HL-60 (cell line): ENCODE results near the gene DDX56.

ENCODE experiments used
- DNase-seq, 2 experiments: peaks; one replicate each; pipeline ENCODE4 v3.0.0-alpha.2; 2010 to 2020; ENCODE audit warnings: low read depth in 1 of 2, low spot score in 1 of 2
- H3K27ac ChIP-seq: fragments of 250-450 bp; sonication (Bioruptor Pico); replicated peaks from 2 replicates; pipeline ENCODE4 v1.5.1; 2020; ENCODE audit warnings: mild to moderate bottlenecking, moderate library complexity
- H3K27me3 ChIP-seq: fragments of 250-450 bp; sonication (Bioruptor Pico); 2 replicates; pipeline ENCODE4 v1.5.1; 2021; ENCODE audit warnings: mild to moderate bottlenecking, moderate library complexity; ENCODE audit not compliant: insufficient read depth, poor library complexity, severe bottlenecking
- H3K4me3 ChIP-seq: replicated peaks from 2 replicates; pipeline ENCODE4 v1.5.1; 2011; ENCODE audit warnings: mild to moderate bottlenecking, control low read depth, low read length; ENCODE audit not compliant: insufficient read depth
- GABPA ChIP-seq: IDR thresholded peaks from 2 replicates; pipeline ENCODE4 v1.6.1; 2012; ENCODE audit warnings: low read depth
- POLR2AphosphoS5 ChIP-seq: IDR thresholded peaks from 2 replicates; pipeline ENCODE4 v1.6.1; 2012; ENCODE audit warnings: low read depth
- SPI1 ChIP-seq: IDR thresholded peaks from 2 replicates; pipeline ENCODE4 v1.6.1; 2012; ENCODE audit warnings: low read depth, mild to moderate bottlenecking, borderline replicate concordance
- TF ChIP-seq, protein P1 (sequence below): IDR thresholded peaks from 2 replicates; pipeline ENCODE4 v1.6.1; 2012; ENCODE audit warnings: low read depth; ENCODE audit not compliant: insufficient replicate concordance
- TF ChIP-seq, protein P2 (sequence below): IDR thresholded peaks from one replicate; pipeline ENCODE4 v1.5.1; 2011; ENCODE audit warnings: low read length, control low read depth, inconsistent platforms; ENCODE audit not compliant: insufficient read depth

The DDX56 gene

DNA sequence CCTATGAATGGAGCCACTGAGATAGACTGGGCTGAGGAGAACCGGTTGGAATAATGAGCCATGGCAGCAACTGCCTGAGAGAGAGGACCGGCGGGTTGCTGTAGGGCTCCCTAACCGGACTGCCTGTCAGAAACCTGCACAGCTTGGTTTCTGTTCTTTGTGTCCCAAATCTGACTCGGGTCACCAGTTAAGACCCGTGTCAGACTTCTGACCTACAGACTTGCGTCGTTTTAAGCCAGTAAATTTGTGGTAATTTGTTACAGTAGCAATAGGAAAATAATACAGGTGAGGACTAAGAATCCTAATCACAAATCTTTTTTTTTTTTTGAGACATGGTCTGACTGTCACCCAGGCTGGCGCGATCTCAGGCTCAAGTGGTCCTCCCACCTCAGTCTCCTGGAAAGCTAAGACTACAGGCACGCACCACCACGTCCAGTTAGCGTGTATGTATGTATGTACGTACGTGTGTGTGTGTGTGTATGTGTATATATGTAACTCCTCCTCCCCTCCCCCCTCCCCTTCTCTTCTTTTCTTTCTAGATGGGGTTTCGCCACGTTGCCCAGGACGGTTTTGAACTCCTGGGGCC is 672 bp upstream of the DDX56 start:
- H3K27ac ChIP-seq = peak overlapping the region; percentile 76
- H3K27me3 ChIP-seq = no peaks in the 10 kb centered on the region
- DNase-seq = no peak
- TF ChIP-seq SPI1 (no peak), POLR2AphosphoS5 (no peak), GABPA (no peak)
- TF ChIP-seq, protein P1, sequence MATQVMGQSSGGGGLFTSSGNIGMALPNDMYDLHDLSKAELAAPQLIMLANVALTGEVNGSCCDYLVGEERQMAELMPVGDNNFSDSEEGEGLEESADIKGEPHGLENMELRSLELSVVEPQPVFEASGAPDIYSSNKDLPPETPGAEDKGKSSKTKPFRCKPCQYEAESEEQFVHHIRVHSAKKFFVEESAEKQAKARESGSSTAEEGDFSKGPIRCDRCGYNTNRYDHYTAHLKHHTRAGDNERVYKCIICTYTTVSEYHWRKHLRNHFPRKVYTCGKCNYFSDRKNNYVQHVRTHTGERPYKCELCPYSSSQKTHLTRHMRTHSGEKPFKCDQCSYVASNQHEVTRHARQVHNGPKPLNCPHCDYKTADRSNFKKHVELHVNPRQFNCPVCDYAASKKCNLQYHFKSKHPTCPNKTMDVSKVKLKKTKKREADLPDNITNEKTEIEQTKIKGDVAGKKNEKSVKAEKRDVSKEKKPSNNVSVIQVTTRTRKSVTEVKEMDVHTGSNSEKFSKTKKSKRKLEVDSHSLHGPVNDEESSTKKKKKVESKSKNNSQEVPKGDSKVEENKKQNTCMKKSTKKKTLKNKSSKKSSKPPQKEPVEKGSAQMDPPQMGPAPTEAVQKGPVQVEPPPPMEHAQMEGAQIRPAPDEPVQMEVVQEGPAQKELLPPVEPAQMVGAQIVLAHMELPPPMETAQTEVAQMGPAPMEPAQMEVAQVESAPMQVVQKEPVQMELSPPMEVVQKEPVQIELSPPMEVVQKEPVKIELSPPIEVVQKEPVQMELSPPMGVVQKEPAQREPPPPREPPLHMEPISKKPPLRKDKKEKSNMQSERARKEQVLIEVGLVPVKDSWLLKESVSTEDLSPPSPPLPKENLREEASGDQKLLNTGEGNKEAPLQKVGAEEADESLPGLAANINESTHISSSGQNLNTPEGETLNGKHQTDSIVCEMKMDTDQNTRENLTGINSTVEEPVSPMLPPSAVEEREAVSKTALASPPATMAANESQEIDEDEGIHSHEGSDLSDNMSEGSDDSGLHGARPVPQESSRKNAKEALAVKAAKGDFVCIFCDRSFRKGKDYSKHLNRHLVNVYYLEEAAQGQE = no peak
- TF ChIP-seq, protein P2, sequence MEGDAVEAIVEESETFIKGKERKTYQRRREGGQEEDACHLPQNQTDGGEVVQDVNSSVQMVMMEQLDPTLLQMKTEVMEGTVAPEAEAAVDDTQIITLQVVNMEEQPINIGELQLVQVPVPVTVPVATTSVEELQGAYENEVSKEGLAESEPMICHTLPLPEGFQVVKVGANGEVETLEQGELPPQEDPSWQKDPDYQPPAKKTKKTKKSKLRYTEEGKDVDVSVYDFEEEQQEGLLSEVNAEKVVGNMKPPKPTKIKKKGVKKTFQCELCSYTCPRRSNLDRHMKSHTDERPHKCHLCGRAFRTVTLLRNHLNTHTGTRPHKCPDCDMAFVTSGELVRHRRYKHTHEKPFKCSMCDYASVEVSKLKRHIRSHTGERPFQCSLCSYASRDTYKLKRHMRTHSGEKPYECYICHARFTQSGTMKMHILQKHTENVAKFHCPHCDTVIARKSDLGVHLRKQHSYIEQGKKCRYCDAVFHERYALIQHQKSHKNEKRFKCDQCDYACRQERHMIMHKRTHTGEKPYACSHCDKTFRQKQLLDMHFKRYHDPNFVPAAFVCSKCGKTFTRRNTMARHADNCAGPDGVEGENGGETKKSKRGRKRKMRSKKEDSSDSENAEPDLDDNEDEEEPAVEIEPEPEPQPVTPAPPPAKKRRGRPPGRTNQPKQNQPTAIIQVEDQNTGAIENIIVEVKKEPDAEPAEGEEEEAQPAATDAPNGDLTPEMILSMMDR = no peak
- H3K4me3 ChIP-seq = peak overlapping the region; percentile 93

DNA sequence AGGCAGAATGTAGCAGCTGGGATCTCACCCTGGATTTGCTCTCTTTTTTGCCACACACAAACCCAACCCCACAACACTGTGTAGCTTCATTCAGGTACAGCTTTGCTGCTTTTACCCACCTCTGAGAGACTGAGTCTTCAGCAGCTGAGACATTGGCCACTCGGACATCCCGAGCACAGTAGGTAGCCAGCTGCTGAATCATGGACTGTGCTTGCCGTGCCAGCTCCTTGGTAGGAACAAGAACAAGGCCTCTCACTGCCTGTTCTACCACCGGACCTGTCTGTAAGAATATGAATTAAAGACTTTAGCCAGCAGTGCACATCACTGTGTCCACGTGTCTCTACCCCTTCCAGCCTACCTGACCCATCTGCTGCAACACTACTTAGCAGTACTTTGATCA is 937 bp downstream of the DDX56 start:
- no peaks in the 10 kb centered on the region for H3K27me3 ChIP-seq
- no peak for TF ChIP-seq POLR2AphosphoS5
- no peak for TF ChIP-seq SPI1
- TF ChIP-seq GABPA = no peak
- TF ChIP-seq, protein P1 = no peak
- TF ChIP-seq, protein P2 = no peak
- H3K4me3 ChIP-seq = peak overlapping the region; percentile 93
- peak overlapping the region; percentile 76 for H3K27ac ChIP-seq
- no peak for DNase-seq

DNA sequence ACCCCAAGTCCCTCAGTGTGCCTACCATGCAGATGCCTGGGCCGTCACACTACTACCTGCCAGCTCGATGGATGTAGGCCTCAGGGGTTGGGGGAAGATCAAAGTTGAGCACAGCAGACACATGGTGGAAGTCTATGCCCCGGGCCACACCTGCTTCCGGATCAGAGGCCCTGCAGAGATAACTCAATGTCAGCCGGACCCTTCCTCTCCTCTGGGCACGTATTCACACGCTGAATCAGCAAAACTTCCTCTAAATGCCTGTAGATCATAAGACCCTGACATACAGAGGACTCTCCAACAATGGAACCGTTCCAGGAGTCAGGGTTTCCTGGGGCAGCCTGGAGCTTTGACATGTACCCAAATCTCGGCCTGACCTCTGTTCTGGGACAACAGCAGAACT is 3.7 kb downstream of the DDX56 start:
- no peaks in the 10 kb centered on the region for H3K27me3 ChIP-seq

More for the DNA sequence above, 3.7 kb downstream of the DDX56 start:
- no peak for DNase-seq
- no peak overlapping the region for H3K4me3 ChIP-seq
- TF ChIP-seq, protein P2 = no peak
- TF ChIP-seq POLR2AphosphoS5 = no peak
- TF ChIP-seq GABPA = no peak
- no peak for TF ChIP-seq SPI1
- TF ChIP-seq, protein P1 = no peak
- no peak overlapping the region for H3K27ac ChIP-seq
